Vagina (tissue), 2 donors: ENCODE results near the gene CNTNAP4.

Source experiments
- CTCF ChIP-seq, 3 experiments: fragments of 450-650 bp in 2 of 3; fragments of 200-600 bp in 1 of 3; sonication (generic) in 1 of 3; IDR thresholded peaks; one replicate each; pipeline ENCODE4 v1.5.1; 2017 to 2019; ENCODE audit warnings: antibody characterized with exemption in 3 of 3, mild to moderate bottlenecking in 2 of 3, moderate library complexity in 2 of 3
- POLR2AphosphoS5 ChIP-seq, 2 donors: sonication (generic); formaldehyde crosslinking; IDR thresholded peaks; one replicate each; pipeline ENCODE4 v1.9.0; 2017; ENCODE audit warnings: antibody characterized with exemption in 2 of 2, mild to moderate bottlenecking in 2 of 2, low read depth in 1 of 2; ENCODE audit not compliant: insufficient read depth in 1 of 2

GRCh38 chr16:76583945-76584344 is 306.7 kb downstream of the CNTNAP4 start:
- no peak for TF ChIP-seq CTCF (IDR thresholded peaks at IDR 0.05)
- TF ChIP-seq POLR2AphosphoS5 (IDR thresholded peaks at IDR 0.05; ENCODE audit: insufficient read depth in 1 of 2, low read depth in 1 of 2) = no peak
